Esophagus squamous epithelium (tissue), 5 donors: Measurements from ENCODE around the gene MC1R. TPM values are rescaled to one million over a fixed set of nuclear protein-coding genes. Genes with fewer than 3 reads are reported as not detected.

Experiments used
- DNase-seq: peaks from one replicate; lab custom pipeline; 2025; lab: John Stamatoyannopoulos, UW
- H3K27ac ChIP-seq, 4 donors: fragments of 200-600 bp; sonication (generic); one replicate each; pipeline ENCODE4 v1.5.1; 2016 to 2019; ENCODE audit warnings: mild to moderate bottlenecking in 1 of 4
- H3K27me3 ChIP-seq, 4 donors: fragments of 200-600 bp; sonication (generic); 1 replicate in 3 of 4; 2 replicates in 1 of 4; pipeline versions ENCODE4 v1.5.1 to v1.6.0; 2017 to 2021; ENCODE audit warnings: antibody characterized with exemption in 1 of 4
- H3K36me3 ChIP-seq, 3 donors: fragments of 200-600 bp; sonication (generic); one replicate each; pipeline ENCODE4 v1.5.1; 2016 to 2019
- H3K4me1 ChIP-seq, 3 donors: fragments of 200-600 bp; sonication (generic); one replicate each; pipeline ENCODE4 v1.5.1; 2017 to 2019
- H3K4me3 ChIP-seq, 4 donors: fragments of 200-600 bp; sonication (generic); 1 replicate in 3 of 4; 2 replicates in 1 of 4; pipeline ENCODE4 v1.5.1; 2016 to 2019; ENCODE audit warnings: mild to moderate bottlenecking in 2 of 4, moderate library complexity in 1 of 4
- H3K9me3 ChIP-seq, 3 donors: fragments of 200-600 bp; sonication (generic); one replicate each; pipeline ENCODE4 v1.5.1; 2016 to 2019
- POLR2A ChIP-seq, 4 donors: fragments of 450-650 bp; IDR thresholded peaks; one replicate each; pipeline ENCODE4 v1.6.1; 2017; ENCODE audit warnings: antibody characterized with exemption in 4 of 4, mild to moderate bottlenecking in 4 of 4, moderate library complexity in 3 of 4
- WGBS, 2 donors: methylation state at CpG; one replicate each; pipeline ENCODE4 v1.1.5; 2018; 5-methylcytosine and 5-hydroxymethylcytosine counted together
- intact Hi-C: fragments of 100-400 bp; cut with DNase I; formaldehyde crosslinking; loops from one replicate; pipeline ENCODE4 v1.15.0; 2022
- total RNA-seq, 4 donors: library from RNA; depleted of rRNA; stranded (reverse); fragments of >200 nt; gene quantifications; one replicate each; pipeline ENCODE4 v1.1.0, GENCODE V29; 2016
- TF ChIP-seq, protein P1 (sequence below), 6 experiments: fragments of 450-650 bp in 4 of 6; fragments of 200-600 bp in 2 of 6; sonication (generic) in 2 of 6; IDR thresholded peaks; one replicate each; pipeline ENCODE4 v1.5.1; 2016 to 2019; ENCODE audit warnings: antibody characterized with exemption in 6 of 6, mild to moderate bottlenecking in 4 of 6, moderate library complexity in 4 of 6
- donor health status: DM: yes; HTN: yes; CAD: no.

MC1R gene
- total RNA-seq, 4 donors from 2014 or later, result 1.1 to 3.4 (median 2.0) TPM

- Histone ChIP-seq H3K4me1 (peaks cover 6 to 44% (median 22%) of the 10 kb centered on the region in 3 donors), H3K36me3 (peaks cover 0 to 34% (median 0%) of the 10 kb centered on the region in 3 donors), H3K9me3 (no peaks in the 10 kb centered on the region), H3K27ac (no peak overlapping the region), H3K27me3 (no peaks in the 10 kb centered on the region), H3K4me3 (no peak overlapping the region)
- intact Hi-C loops, result no loop called here
- TF ChIP-seq POLR2A (IDR thresholded peaks at IDR 0.05), result no peak
- TF ChIP-seq, protein P1, sequence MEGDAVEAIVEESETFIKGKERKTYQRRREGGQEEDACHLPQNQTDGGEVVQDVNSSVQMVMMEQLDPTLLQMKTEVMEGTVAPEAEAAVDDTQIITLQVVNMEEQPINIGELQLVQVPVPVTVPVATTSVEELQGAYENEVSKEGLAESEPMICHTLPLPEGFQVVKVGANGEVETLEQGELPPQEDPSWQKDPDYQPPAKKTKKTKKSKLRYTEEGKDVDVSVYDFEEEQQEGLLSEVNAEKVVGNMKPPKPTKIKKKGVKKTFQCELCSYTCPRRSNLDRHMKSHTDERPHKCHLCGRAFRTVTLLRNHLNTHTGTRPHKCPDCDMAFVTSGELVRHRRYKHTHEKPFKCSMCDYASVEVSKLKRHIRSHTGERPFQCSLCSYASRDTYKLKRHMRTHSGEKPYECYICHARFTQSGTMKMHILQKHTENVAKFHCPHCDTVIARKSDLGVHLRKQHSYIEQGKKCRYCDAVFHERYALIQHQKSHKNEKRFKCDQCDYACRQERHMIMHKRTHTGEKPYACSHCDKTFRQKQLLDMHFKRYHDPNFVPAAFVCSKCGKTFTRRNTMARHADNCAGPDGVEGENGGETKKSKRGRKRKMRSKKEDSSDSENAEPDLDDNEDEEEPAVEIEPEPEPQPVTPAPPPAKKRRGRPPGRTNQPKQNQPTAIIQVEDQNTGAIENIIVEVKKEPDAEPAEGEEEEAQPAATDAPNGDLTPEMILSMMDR (IDR thresholded peaks at IDR 0.05), result no peak
- WGBS, 2 donors, result 87 to 91% methylated on average over 6 of the region's 6 CpGs
- DNase-seq, result no peak
Measured at GRCh38 chr16:89969741-89970410, 51.2 kb downstream of the MC1R start.

Other genes starting within 250 kb of the MC1R start
- gene CDK10, start 232.2 kb upstream of the MC1R start, total RNA-seq, result 10 to 100 TPM; 21.6 to 45.0 (median 39.3) TPM
- gene SPATA2L, start 217.2 kb upstream of the MC1R start, total RNA-seq, result 10 to 100 TPM in 2 of 4 donors, 1 to 10 TPM in 2; 6.1 to 26.1 (median 8.9) TPM
- gene VPS9D1, start 198.0 kb upstream of the MC1R start, total RNA-seq, result 10 to 100 TPM in 3 of 4 donors, 1 to 10 TPM in 1; 7.1 to 25.0 (median 13.8) TPM
- gene ZNF276, start 197.3 kb upstream of the MC1R start, total RNA-seq, result 10 to 100 TPM; 18.1 to 43.3 (median 34.1) TPM
- gene FANCA, start 102.2 kb upstream of the MC1R start, total RNA-seq, result 10 to 100 TPM in 1 of 4 donors, 1 to 10 TPM in 3; 3.8 to 29.0 (median 6.8) TPM
- 1 to 10 TPM; 3.4 to 9.6 (median 4.3) TPM for gene SPIRE2, start 90.4 kb upstream of the MC1R start, total RNA-seq
- gene TCF25, start 45.3 kb upstream of the MC1R start, total RNA-seq, result 100 to 1,000 TPM in 2 of 4 donors, 10 to 100 TPM in 2; 79.7 to 124 (median 101) TPM
- 1 to 10 TPM in 3 of 4 donors, not detected in 1; 2.2 to 9.6 (median 8.0) TPM for gene TUBB3, start 4.5 kb downstream of the MC1R start, total RNA-seq
- 10 to 100 TPM; 43.5 to 63.0 (median 52.4) TPM for gene DEF8, start 29.9 kb downstream of the MC1R start, total RNA-seq
- gene DBNDD1, start 100.6 kb downstream of the MC1R start, total RNA-seq, result 10 to 100 TPM in 2 of 4 donors, 1 to 10 TPM in 2; 5.8 to 29.2 (median 12.7) TPM
- gene PRDM7, start 158.5 kb downstream of the MC1R start, total RNA-seq, result not detected